Panc1 (cell line): Measurements from ENCODE around the gene MBD5. TPM values are rescaled to one million over a fixed set of nuclear protein-coding genes. Genes with fewer than 3 reads are reported as not detected.

ENCODE experiments used
- ATAC-seq: fragments of 200-7000 bp; cut with Tn5 transposase; 2 replicates; pipeline ENCODE4 v1.9.1; 2020; ENCODE audit warnings: mild to moderate bottlenecking, moderate library complexity
- BruUV-seq: library from RNA; stranded (reverse); fragments of 400-500 nt; replicated peaks from 2 replicates; lab custom pipeline; 2021; lab: Mats Ljungman, UMichigan
- CTCF ChIA-PET: fragments of 300-600 bp; sonication (Branson Sonifier 250); formaldehyde crosslinking; loops from one replicate; lab custom pipeline; 2022; ENCODE audit warnings: antibody characterized with exemption; lab: Charles Lee
- POLR2A ChIA-PET: fragments of 300-600 bp; sonication (Branson Sonifier 250); formaldehyde crosslinking; loops from one replicate; lab custom pipeline; 2022; ENCODE audit warnings: antibody characterized with exemption; lab: Charles Lee
- DNase-seq: peaks from one replicate; pipeline ENCODE4 v3.0.0-alpha.2; 2010; ENCODE audit warnings: low read depth, low spot score
- H3K27ac ChIP-seq: 2 replicates; pipeline ENCODE4 v1.5.1; 2011; ENCODE audit warnings: mild to moderate bottlenecking, low read length, inconsistent platforms
- H3K27me3 ChIP-seq: fragments of 200-500 bp; sonication (Bioruptor generic); 2 replicates; pipeline ENCODE4 v1.6.0; 2014; ENCODE audit warnings: low read length, inconsistent platforms; ENCODE audit not compliant: control insufficient read depth, insufficient read depth
- H3K36me3 ChIP-seq: fragments of 200-500 bp; sonication (Bioruptor generic); 2 replicates; pipeline ENCODE4 v1.5.1; 2014; ENCODE audit warnings: inconsistent platforms, mild to moderate bottlenecking, low read length, moderate library complexity; ENCODE audit not compliant: control insufficient read depth, insufficient read depth
- H3K4me1 ChIP-seq: 2 replicates; pipeline ENCODE4 v1.5.1; 2011; ENCODE audit warnings: inconsistent platforms, mild to moderate bottlenecking, low read length, moderate library complexity; ENCODE audit not compliant: control insufficient read depth, insufficient read depth
- H3K4me3 ChIP-seq, 2 experiments: 2 replicates each; pipeline ENCODE4 v1.5.1; 2011 to 2012; ENCODE audit warnings: low read depth in 2 of 2, low read length in 2 of 2, mild to moderate bottlenecking in 2 of 2, inconsistent platforms in 1 of 2, moderate library complexity in 1 of 2
- H3K9me3 ChIP-seq: fragments of 200-500 bp; sonication (Bioruptor generic); 2 replicates; pipeline ENCODE4 v1.5.1; 2014; ENCODE audit warnings: low read depth, mild to moderate bottlenecking, inconsistent platforms, low read length, moderate library complexity; ENCODE audit not compliant: control insufficient read depth, insufficient read depth
- POLR2AphosphoS5 ChIP-seq: IDR thresholded peaks from 2 replicates; pipeline ENCODE4 v1.6.1; 2012; ENCODE audit warnings: mild to moderate bottlenecking, low read depth, low read length, moderate library complexity
- SIN3A ChIP-seq: IDR thresholded peaks from 2 replicates; pipeline ENCODE4 v1.6.1; 2012; ENCODE audit warnings: low read depth, mild to moderate bottlenecking, low read length, moderate library complexity, borderline replicate concordance; ENCODE audit not compliant: insufficient read depth
- TCF7L2 ChIP-seq: IDR thresholded peaks from 2 replicates; pipeline ENCODE4 v1.6.1; 2011; ENCODE audit warnings: mild to moderate bottlenecking, low read depth, low read length, inconsistent platforms
- in situ Hi-C: cut with HindIII; loops from 2 replicates; pipeline ENCODE4 v1.10.0; 2016; ENCODE audit warnings: low sequenced_read_pairs, low pct_unique_long_range_greater_than_20kb
- intact Hi-C: fragments of 100-400 bp; cut with micrococcal nuclease; formaldehyde crosslinking; loops from one replicate; pipeline ENCODE4 v1.10.0; 2022; ENCODE audit not compliant: unreplicated experiment
- total RNA-seq: library from RNA; stranded (reverse); gene quantifications from one replicate; pipeline ENCODE4 v1.2.1, GENCODE V29; 2021; ENCODE audit not compliant: unreplicated experiment
- TF ChIP-seq, protein P1 (sequence below): fragments of 450-650 bp; IDR thresholded peaks from 2 replicates; pipeline ENCODE4 v1.5.1; 2017; ENCODE audit warnings: mild to moderate bottlenecking
- TF ChIP-seq, protein P2 (sequence below), 2 experiments: IDR thresholded peaks; 2 replicates each; pipeline ENCODE4 v1.6.1; 2011 to 2012; ENCODE audit warnings: low read depth in 2 of 2, control low read depth in 1 of 2, low read length in 1 of 2, mild to moderate bottlenecking in 1 of 2, moderate library complexity in 1 of 2; ENCODE audit not compliant: insufficient read depth in 1 of 2

Gene MBD5
- total RNA-seq, 1 experiment from 2014 or later, result 40.2 TPM

DNA sequence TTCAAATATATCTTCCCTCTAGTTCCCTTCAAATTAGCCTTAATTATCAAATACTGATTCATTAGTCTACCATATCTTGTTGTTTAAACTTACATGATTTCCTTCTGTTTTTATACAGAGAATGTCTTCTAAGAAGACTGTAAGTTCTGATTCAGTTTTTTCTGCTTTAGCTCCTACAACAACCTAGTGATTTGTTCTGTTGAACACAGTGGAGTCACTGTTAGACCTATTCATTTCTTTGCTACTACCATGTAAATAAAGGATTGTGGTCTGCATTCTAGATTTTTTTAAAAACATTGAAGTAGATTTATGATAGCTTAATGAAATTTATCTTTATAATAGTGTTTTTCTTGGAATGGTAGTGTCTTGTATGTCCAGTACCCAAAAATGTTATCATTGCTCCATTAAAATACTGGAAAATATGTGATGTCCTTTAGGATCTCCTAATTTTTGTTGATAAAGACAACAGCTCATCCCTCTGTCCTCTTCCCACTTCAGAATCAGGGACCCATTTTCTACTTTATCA lies 146.4 kb downstream of the MBD5 start:
- CTCF ChIA-PET, result no interaction called here
- TF ChIP-seq TCF7L2, result no peak
- no peak for TF ChIP-seq POLR2AphosphoS5
- TF ChIP-seq, protein P1, sequence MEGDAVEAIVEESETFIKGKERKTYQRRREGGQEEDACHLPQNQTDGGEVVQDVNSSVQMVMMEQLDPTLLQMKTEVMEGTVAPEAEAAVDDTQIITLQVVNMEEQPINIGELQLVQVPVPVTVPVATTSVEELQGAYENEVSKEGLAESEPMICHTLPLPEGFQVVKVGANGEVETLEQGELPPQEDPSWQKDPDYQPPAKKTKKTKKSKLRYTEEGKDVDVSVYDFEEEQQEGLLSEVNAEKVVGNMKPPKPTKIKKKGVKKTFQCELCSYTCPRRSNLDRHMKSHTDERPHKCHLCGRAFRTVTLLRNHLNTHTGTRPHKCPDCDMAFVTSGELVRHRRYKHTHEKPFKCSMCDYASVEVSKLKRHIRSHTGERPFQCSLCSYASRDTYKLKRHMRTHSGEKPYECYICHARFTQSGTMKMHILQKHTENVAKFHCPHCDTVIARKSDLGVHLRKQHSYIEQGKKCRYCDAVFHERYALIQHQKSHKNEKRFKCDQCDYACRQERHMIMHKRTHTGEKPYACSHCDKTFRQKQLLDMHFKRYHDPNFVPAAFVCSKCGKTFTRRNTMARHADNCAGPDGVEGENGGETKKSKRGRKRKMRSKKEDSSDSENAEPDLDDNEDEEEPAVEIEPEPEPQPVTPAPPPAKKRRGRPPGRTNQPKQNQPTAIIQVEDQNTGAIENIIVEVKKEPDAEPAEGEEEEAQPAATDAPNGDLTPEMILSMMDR, result no peak
- no peak for TF ChIP-seq SIN3A
- TF ChIP-seq, protein P2, sequence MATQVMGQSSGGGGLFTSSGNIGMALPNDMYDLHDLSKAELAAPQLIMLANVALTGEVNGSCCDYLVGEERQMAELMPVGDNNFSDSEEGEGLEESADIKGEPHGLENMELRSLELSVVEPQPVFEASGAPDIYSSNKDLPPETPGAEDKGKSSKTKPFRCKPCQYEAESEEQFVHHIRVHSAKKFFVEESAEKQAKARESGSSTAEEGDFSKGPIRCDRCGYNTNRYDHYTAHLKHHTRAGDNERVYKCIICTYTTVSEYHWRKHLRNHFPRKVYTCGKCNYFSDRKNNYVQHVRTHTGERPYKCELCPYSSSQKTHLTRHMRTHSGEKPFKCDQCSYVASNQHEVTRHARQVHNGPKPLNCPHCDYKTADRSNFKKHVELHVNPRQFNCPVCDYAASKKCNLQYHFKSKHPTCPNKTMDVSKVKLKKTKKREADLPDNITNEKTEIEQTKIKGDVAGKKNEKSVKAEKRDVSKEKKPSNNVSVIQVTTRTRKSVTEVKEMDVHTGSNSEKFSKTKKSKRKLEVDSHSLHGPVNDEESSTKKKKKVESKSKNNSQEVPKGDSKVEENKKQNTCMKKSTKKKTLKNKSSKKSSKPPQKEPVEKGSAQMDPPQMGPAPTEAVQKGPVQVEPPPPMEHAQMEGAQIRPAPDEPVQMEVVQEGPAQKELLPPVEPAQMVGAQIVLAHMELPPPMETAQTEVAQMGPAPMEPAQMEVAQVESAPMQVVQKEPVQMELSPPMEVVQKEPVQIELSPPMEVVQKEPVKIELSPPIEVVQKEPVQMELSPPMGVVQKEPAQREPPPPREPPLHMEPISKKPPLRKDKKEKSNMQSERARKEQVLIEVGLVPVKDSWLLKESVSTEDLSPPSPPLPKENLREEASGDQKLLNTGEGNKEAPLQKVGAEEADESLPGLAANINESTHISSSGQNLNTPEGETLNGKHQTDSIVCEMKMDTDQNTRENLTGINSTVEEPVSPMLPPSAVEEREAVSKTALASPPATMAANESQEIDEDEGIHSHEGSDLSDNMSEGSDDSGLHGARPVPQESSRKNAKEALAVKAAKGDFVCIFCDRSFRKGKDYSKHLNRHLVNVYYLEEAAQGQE (IDR thresholded peaks at IDR 0.05; ENCODE audit: insufficient read depth in 1 of 2, low read depth in 2 of 2, low read length in 1 of 2), result no peak
- DNase-seq, result no peak
- in situ Hi-C loops, result no loop called here
- POLR2A ChIA-PET, result no interaction called here
- ATAC-seq, result no peak
- no peak overlapping the region for H3K27ac ChIP-seq
- H3K36me3 ChIP-seq, result no peaks in the 10 kb centered on the region
- no peak overlapping the region for H3K4me3 ChIP-seq
- intact Hi-C loops, result no loop called here
- H3K4me1 ChIP-seq, result no peaks in the 10 kb centered on the region; the same call in 1 of the 2 replicates
- no TSS peak for BruUV-seq
- H3K9me3 ChIP-seq, result no peaks in the 10 kb centered on the region
- H3K27me3 ChIP-seq, result no peaks in the 10 kb centered on the region

DNA sequence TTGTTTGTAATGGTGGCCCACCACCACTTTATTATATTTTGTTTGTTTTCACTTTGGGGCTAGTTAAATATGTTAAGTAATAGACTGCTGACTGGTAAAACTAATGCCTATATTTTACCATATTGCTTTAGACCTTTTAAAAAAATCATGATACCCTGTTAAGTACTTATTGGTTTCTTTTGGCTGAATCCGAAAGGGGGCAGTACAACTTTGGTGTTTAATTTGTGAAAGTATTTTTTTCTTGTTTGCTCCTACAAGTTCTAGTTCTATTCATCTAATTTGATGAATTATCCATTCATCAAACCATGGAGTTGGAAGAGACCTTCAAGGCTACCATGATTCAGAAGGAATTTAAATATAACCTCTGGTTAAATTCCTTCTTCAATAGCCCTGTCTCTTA lies 147.0 kb downstream of the MBD5 start:
- no peak for DNase-seq
- ChIA-PET CTCF (no interaction called here), POLR2A (no interaction called here)
- BruUV-seq, result no TSS peak
- H3K9me3 ChIP-seq, result no peaks in the 10 kb centered on the region
- H3K36me3 ChIP-seq, result no peaks in the 10 kb centered on the region
- no peak for ATAC-seq
- TF ChIP-seq, protein P2 (IDR thresholded peaks at IDR 0.05; ENCODE audit: insufficient read depth in 1 of 2, low read depth in 2 of 2, low read length in 1 of 2), result no peak
- H3K4me3 ChIP-seq, result no peak overlapping the region
- in situ Hi-C loops, result no loop called here
- no peak overlapping the region for H3K27ac ChIP-seq
- no peaks in the 10 kb centered on the region for H3K27me3 ChIP-seq
- H3K4me1 ChIP-seq, result no peaks in the 10 kb centered on the region; the same call in 1 of the 2 replicates
- intact Hi-C loops, result no loop called here
